GM19099 (cell line): Measurements from ENCODE around the gene BMPER.

Experiments used
- POLR2A ChIP-seq: IDR thresholded peaks from 3 replicates; pipeline ENCODE4 v1.6.1; 2011; ENCODE audit warnings: low read depth; ENCODE audit not compliant: insufficient read length; ENCODE audit errors: extremely low read depth

The BMPER gene

DNA sequence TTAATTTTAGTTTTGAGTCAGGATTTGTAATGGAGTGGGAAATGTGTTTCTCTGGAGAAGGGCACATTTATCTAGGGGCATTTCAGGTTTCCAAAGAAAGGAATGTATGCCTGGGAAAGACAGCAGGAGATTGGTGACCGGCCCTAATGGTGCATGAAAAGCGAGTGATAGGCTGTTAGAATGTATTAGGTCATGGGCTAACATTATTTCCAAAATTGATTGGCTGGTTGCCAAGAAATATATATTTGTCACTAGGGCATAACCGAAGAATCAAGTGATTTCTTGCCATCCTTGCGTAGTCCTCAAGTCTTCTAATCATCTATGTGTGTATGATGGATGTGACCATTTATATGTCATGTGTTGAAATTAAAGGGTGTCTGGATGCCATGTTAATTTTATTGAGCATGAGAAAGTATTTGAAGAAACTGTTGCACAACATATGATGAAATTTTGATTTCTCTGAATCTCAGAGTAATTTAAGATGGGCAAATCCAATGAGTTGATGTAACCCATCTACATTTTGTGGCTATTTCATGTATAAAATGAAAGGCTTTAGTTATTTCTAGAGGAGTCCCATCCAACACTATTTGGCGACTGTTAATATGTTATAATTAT lies 248.4 kb downstream of the BMPER start:
- TF ChIP-seq POLR2A, result no peak

GRCh38 chr7:34155220-34155908 lies 250.0 kb downstream of the BMPER start:
- no peak for TF ChIP-seq POLR2A

GRCh38 chr7:34156336-34156735 lies 251.0 kb downstream of the BMPER start:
- TF ChIP-seq POLR2A, result no peak

DNA sequence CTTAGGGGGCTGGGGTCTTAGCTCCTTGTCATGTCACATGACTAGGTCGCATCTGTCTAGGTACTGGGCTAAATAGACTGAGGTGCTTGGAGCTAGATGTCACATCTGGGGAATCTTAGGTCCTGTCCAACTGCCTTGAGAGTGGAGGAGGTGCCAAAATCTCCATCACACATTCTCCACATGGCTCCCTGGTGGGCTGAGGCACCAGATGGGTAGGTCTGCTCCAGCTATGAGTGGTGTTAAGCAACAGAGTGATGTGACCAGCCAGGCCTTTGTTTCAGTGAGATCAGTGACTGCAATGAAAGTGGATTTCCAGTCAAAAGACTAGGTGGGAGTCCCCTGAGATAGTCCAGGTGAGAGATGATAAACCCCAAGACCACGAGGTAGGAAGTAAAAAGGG lies 251.8 kb downstream of the BMPER start:
- no peak for TF ChIP-seq POLR2A

- no peak for TF ChIP-seq POLR2A
These were observed 253.2 kb downstream of the BMPER start for GRCh38 chr7:34158368-34159153.

GRCh38 chr7:34160261-34160752 lies 255.0 kb downstream of the BMPER start:
- TF ChIP-seq POLR2A, result no peak

- TF ChIP-seq POLR2A, result no peak
These were observed 256.8 kb downstream of the BMPER start for GRCh38 chr7:34162027-34162565.

GRCh38 chr7:34162677-34163076 lies 257.3 kb downstream of the BMPER start:
- no peak for TF ChIP-seq POLR2A

DNA sequence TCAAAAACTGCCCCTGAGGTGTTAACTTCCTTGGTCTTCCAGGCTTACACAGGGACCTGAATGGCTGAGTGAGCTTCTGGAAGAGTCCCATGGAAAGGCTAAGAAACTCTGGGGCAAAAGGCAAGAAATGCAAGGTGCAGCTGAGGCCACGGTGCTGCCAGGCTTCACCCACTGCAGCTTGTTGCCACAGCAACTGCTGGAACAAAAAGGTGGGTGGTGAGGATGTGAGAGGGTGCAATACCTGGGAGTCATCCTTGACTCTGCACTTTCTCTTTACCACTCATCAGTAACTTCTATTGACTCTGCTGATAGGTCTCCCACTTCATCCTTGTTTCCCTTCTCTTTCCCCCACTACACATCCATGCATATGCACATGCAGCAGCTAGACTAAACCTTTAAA lies 258.6 kb downstream of the BMPER start:
- TF ChIP-seq POLR2A, result no peak

DNA sequence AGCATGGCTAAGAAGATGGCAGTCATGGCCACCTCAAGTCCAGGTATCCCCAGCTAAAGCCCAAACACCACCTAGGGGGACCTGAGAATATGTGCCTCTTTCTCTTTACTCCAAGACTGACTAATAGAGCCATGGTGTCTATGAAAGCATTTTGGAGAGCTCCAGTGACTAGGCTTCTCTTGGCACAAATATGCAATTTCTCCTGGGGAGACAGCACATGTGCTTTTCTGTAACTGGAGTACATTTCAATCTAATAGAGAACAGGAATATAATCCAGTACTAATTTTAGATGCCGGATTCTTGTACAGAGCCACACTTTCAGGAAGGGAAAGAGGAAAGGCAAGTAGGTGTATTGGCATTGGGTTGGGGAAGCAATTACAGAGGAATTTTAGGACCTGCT lies 260.1 kb downstream of the BMPER start:
- TF ChIP-seq POLR2A, result no peak

GRCh38 chr7:34165927-34166550 lies 260.7 kb downstream of the BMPER start:
- no peak for TF ChIP-seq POLR2A

DNA sequence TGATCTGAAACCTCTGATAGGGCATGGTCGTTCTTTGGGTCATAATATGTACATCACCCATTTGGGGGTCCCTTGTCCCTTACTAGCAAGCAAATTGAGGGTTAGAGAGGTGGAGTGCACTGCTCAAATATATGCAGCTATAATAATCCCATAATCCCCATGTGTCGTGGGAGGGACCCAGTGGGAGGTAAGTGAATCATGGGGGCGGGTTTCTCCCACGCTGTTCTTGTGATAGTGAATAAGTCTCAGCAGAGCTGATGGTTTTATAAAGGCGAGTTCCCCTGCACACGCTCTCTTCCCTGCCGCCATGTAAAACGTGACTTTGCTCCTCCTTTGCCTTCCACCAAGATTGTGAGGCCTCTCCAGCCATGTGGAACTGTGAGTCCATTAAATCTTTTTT lies 262.7 kb downstream of the BMPER start:
- TF ChIP-seq POLR2A, result no peak

DNA sequence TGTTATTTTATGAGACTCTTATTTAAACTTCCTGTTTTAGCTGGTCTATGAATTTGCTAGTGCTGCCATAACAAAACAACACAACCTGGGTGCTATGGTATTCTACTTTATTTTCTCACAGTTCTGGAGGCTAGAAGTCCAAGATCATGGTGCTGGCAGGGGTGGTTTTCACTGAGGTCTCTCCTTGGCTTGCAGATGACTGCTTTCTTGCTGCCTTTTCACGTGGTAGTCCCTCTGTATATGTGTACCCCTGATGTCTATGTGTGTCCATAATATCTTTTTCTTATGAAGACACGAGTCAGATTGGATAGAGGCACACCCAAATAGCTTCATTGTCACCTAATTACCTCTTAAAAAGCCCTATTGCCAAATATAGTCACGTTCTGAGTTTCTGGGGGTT lies 270.5 kb downstream of the BMPER start:
- no peak for TF ChIP-seq POLR2A

GRCh38 chr7:34177476-34177875 lies 272.1 kb downstream of the BMPER start:
- no peak for TF ChIP-seq POLR2A
